HepG2 (cell line): ENCODE data around the gene ACACB. TPM values are rescaled to one million over a fixed set of nuclear protein-coding genes. Genes with fewer than 3 reads are reported as not detected.

ENCODE experiments used
- ARHGAP35 ChIP-seq: sonication (generic); formaldehyde crosslinking; IDR thresholded peaks from 2 replicates; pipeline ENCODE4 v1.9.0; 2022; ENCODE audit warnings: mild to moderate bottlenecking, inconsistent platforms, moderate library complexity, missing genetic modification reagents, borderline replicate concordance
- ARID2 ChIP-seq: sonication (generic); formaldehyde crosslinking; IDR thresholded peaks from 2 replicates; pipeline ENCODE4 v1.8.1; 2022; ENCODE audit warnings: mild to moderate bottlenecking, missing genetic modification reagents, borderline replicate concordance
- ASH2L ChIP-seq: fragments of 300-600, 200-600 bp; sonication (generic); IDR thresholded peaks from 2 replicates; pipeline ENCODE4 v1.7.0; 2017; ENCODE audit warnings: low read depth, mild to moderate bottlenecking, moderate library complexity, mixed read lengths, low read length; ENCODE audit not compliant: insufficient read length
- BATF2 ChIP-seq: sonication (generic); formaldehyde crosslinking; IDR thresholded peaks from 2 replicates; pipeline ENCODE4 v1.8.0; 2022; ENCODE audit warnings: mild to moderate bottlenecking, missing genetic modification reagents, moderate library complexity
- BRD4 ChIP-seq: sonication (generic); formaldehyde crosslinking; IDR thresholded peaks from 2 replicates; pipeline ENCODE4 v1.4.0; 2020; ENCODE audit warnings: missing genetic modification reagents
- CBX1 ChIP-seq: IDR thresholded peaks from one replicate; pipeline ENCODE4 v1.6.1; 2016; ENCODE audit warnings: antibody characterized with exemption, low read depth
- CC2D1A ChIP-seq: sonication (generic); formaldehyde crosslinking; IDR thresholded peaks from 2 replicates; pipeline ENCODE4 v1.8.1; 2023; ENCODE audit warnings: mild to moderate bottlenecking, missing genetic modification reagents
- DRAP1 ChIP-seq: IDR thresholded peaks from 2 replicates; pipeline ENCODE4 v1.6.1; 2016; ENCODE audit warnings: missing genetic modification reagents, missing compliant biosample characterization
- FOXK2 ChIP-seq: fragments of 450-650 bp; IDR thresholded peaks from 2 replicates; pipeline ENCODE4 v1.6.1; 2016
- GMEB2 ChIP-seq: IDR thresholded peaks from 2 replicates; pipeline ENCODE4 v1.6.1; 2016; ENCODE audit warnings: missing biosample characterization, missing genetic modification reagents, low read depth
- IKZF4 ChIP-seq: sonication (generic); formaldehyde crosslinking; IDR thresholded peaks from 2 replicates; pipeline ENCODE4 v1.5.1; 2020; ENCODE audit warnings: borderline replicate concordance, mild to moderate bottlenecking, low read depth, missing genetic modification reagents; ENCODE audit errors: not compliant biosample characterization
- IRX3 ChIP-seq: sonication (generic); formaldehyde crosslinking; IDR thresholded peaks from 2 replicates; pipeline ENCODE4 v1.8.1; 2023; ENCODE audit warnings: mild to moderate bottlenecking, low read depth, missing genetic modification reagents, borderline replicate concordance
- KLF15 ChIP-seq: sonication (generic); formaldehyde crosslinking; IDR thresholded peaks from 2 replicates; pipeline ENCODE4 v1.8.1; 2023; ENCODE audit warnings: borderline replicate concordance, mild to moderate bottlenecking, inconsistent platforms, missing genetic modification reagents, mixed read lengths
- MBD4 ChIP-seq: IDR thresholded peaks from 2 replicates; pipeline ENCODE4 v1.6.1; 2012; ENCODE audit warnings: low read length, inconsistent platforms, borderline replicate concordance
- MNT ChIP-seq: fragments of 450-650 bp; IDR thresholded peaks from 2 replicates; pipeline ENCODE4 v1.6.1; 2016
- MXD4 ChIP-seq: IDR thresholded peaks from 2 replicates; pipeline ENCODE4 v1.6.1; 2016; ENCODE audit warnings: mild to moderate bottlenecking, missing biosample characterization, missing genetic modification reagents
- SNAPC5 ChIP-seq: sonication (generic); formaldehyde crosslinking; IDR thresholded peaks from 2 replicates; pipeline ENCODE4 v1.8.1; 2023; ENCODE audit warnings: mild to moderate bottlenecking, missing genetic modification reagents, borderline replicate concordance
- SRSF1 ChIP-seq: fragments of 200-400 bp; formaldehyde crosslinking; optimal IDR thresholded peaks from 2 replicates; pipeline ENCODE3; 2017; ENCODE audit warnings: mild to moderate bottlenecking, low read depth, low read length, moderate library complexity
- TCF12 ChIP-seq, 2 experiments: fragments of 450-650 bp in 1 of 2; sonication (generic) in 1 of 2; formaldehyde crosslinking in 1 of 2; IDR thresholded peaks; 2 replicates each; pipeline versions ENCODE4 v1.6.1 to v1.8.0; 2017 to 2022; ENCODE audit warnings: antibody characterized with exemption in 1 of 2, mild to moderate bottlenecking in 1 of 2, missing genetic modification reagents in 1 of 2, moderate library complexity in 1 of 2
- TMF1 ChIP-seq: sonication (generic); formaldehyde crosslinking; IDR thresholded peaks from 2 replicates; pipeline ENCODE4 v1.8.1; 2022; ENCODE audit warnings: low read depth, missing genetic modification reagents
- ZEB1 ChIP-seq: IDR thresholded peaks from 2 replicates; pipeline ENCODE4 v1.6.1; 2012; ENCODE audit warnings: mild to moderate bottlenecking, low read depth, inconsistent platforms; ENCODE audit not compliant: insufficient replicate concordance
- ZNF264 ChIP-seq: sonication (generic); formaldehyde crosslinking; IDR thresholded peaks from 2 replicates; pipeline ENCODE4 v1.4.0; 2020; ENCODE audit warnings: missing genetic modification reagents
- ZNF501 ChIP-seq: sonication (generic); formaldehyde crosslinking; IDR thresholded peaks from 2 replicates; pipeline ENCODE4 v1.5.1; 2020; ENCODE audit warnings: mild to moderate bottlenecking, moderate library complexity, missing genetic modification reagents
- ZNF572 ChIP-seq: sonication (generic); formaldehyde crosslinking; IDR thresholded peaks from 2 replicates; pipeline ENCODE4 v1.5.1; 2020; ENCODE audit warnings: mild to moderate bottlenecking, missing genetic modification reagents
- ZNF660 ChIP-seq: sonication (generic); formaldehyde crosslinking; IDR thresholded peaks from 2 replicates; pipeline ENCODE4 v1.5.1; 2020; ENCODE audit warnings: mild to moderate bottlenecking, low read depth, missing genetic modification reagents, borderline replicate concordance
- ZSCAN21 ChIP-seq: sonication (generic); formaldehyde crosslinking; IDR thresholded peaks from 2 replicates; pipeline ENCODE4 v1.8.0; 2022; ENCODE audit warnings: mild to moderate bottlenecking, missing genetic modification reagents, moderate library complexity, borderline replicate concordance
- polyA plus RNA-seq, 8 experiments: library from polyadenylated mRNA; depleted of rRNA in 3 of 8; stranded (reverse) in 7 of 8; unstranded in 1 of 8; fragments of >200 nt; fragmentation: Illumina TruSeq in 4 of 8; extraction: Trizol in 4 of 8; gene quantifications; 2 replicates each; pipeline versions ENCODE4 v1.2.1 to v1.2.3, GENCODE V29; 2011 to 2016; ENCODE audit warnings: low read depth in 4 of 8, missing spikeins in 1 of 8, mixed read lengths in 1 of 8; ENCODE audit not compliant: insufficient read depth in 1 of 8
- total RNA-seq, 5 experiments: library from RNA; depleted of rRNA; stranded (reverse); fragments of >200 nt; fragmentation: Illumina TruSeq; extraction: Trizol; gene quantifications; 2 replicates each; pipeline ENCODE4 v1.2.3, GENCODE V29; 2016; ENCODE audit warnings: low read depth in 1 of 5

Gene ACACB
- total and polyA plus RNA-seq, 2 of the 13 experiments (the other 11 are each of a cell fraction or from before 2014, with no cell fraction given), result 6.2 to 8.6 TPM

- TF ChIP-seq ZNF572, result peak; percentile 81; the same call in 1 of the 2 replicates
- TF ChIP-seq SRSF1, result peak; percentile 17
- TF ChIP-seq GMEB2 (CRISPR knock-in tag), result no peak
- peak; percentile 94 for TF ChIP-seq TMF1 (CRISPR knock-in tag)
- no peak for TF ChIP-seq ASH2L
- peak; percentile 92; the same call in 1 of the 2 replicates for TF ChIP-seq BATF2 (CRISPR knock-in tag)
- TF ChIP-seq ZNF264 (CRISPR knock-in tag), result no peak
- no peak for TF ChIP-seq IKZF4 (CRISPR knock-in tag)
- TF ChIP-seq ZEB1, result no peak
- peak; percentile 53; the same call in 1 of the 2 replicates for TF ChIP-seq ARHGAP35
- peak; percentile 66; the same call in 1 of the 2 replicates for TF ChIP-seq FOXK2
- peak; percentile 86 for TF ChIP-seq MXD4 (CRISPR knock-in tag)
- peak; percentile 30; the same call in 1 of the 2 replicates for TF ChIP-seq SNAPC5 (CRISPR knock-in tag)
- TF ChIP-seq DRAP1 (CRISPR knock-in tag), result no peak
- no peak for TF ChIP-seq ZNF660
- no peak for TF ChIP-seq MBD4
- TF ChIP-seq ZSCAN21, result peak; percentile 89
- TF ChIP-seq ZNF501, result peak; percentile 79
- TF ChIP-seq TCF12 (IDR thresholded peaks at IDR 0.05), result no peak
- TF ChIP-seq TCF12 (CRISPR knock-in tag; IDR thresholded peaks at IDR 0.05), result no peak
- no peak for TF ChIP-seq KLF15 (CRISPR knock-in tag)
- TF ChIP-seq MNT, result peak; percentile 94
- TF ChIP-seq CC2D1A (CRISPR knock-in tag), result 0 out of 2 replicates have a peak, but pooled peaks have one; percentile 33
- no peak for TF ChIP-seq BRD4
- peak; percentile 68 for TF ChIP-seq IRX3 (CRISPR knock-in tag)
- TF ChIP-seq ARID2 (CRISPR knock-in tag), result peak; percentile 92; the same call in 1 of the 2 replicates
- peak; percentile 25 for TF ChIP-seq CBX1
These were observed 18.8 kb upstream of the ACACB start, which contains the start of gene UNG (continued) for GRCh38 chr12:109097435-109098182.
